Cardiac fibroblast (primary cell): ENCODE results near the gene PPP1R1C.

Experiments used
- DNase-seq, 2 donors: peaks; one replicate each; pipeline versions ENCODE4 v3.0.0 to v3.0.0-alpha.2; 2010; ENCODE audit warnings: low read depth in 2 of 2
- H3K4me3 ChIP-seq, 2 donors: replicated peaks in 1 of 2; 1 replicate in 1 of 2; 2 replicates in 1 of 2; pipeline ENCODE4 v1.5.1; 2011; ENCODE audit warnings: low read depth in 2 of 2, low read length in 2 of 2, mild to moderate bottlenecking in 2 of 2, moderate library complexity in 1 of 2
- CTCF ChIP-seq: IDR thresholded peaks from one replicate; pipeline ENCODE4 v1.5.1; 2011; ENCODE audit warnings: low read depth, mild to moderate bottlenecking, low read length, inconsistent platforms

The PPP1R1C gene

GRCh38 chr2:182098648-182099047 is 113.0 kb downstream of the PPP1R1C start:
- TF ChIP-seq CTCF = no peak
- no peak overlapping the region for H3K4me3 ChIP-seq
- no peak for DNase-seq

GRCh38 chr2:182101263-182101662 is 115.6 kb downstream of the PPP1R1C start:
- peak; percentile 15 for TF ChIP-seq CTCF
- peak in 1 of 2 donors; percentile 14 for DNase-seq

GRCh38 chr2:182103526-182103925 is 117.9 kb downstream of the PPP1R1C start:
- no peak for DNase-seq
- no peak for TF ChIP-seq CTCF
- H3K4me3 ChIP-seq = no peak overlapping the region

More at GRCh38 chr2:182101263-182101662, 115.6 kb downstream of the PPP1R1C start:
- H3K4me3 ChIP-seq = no peak overlapping the region

- no peak overlapping the region for H3K4me3 ChIP-seq
- no peak for DNase-seq
- TF ChIP-seq CTCF = no peak
These were observed 124.7 kb downstream of the PPP1R1C start for GRCh38 chr2:182110347-182110746.

- H3K4me3 ChIP-seq = no peak overlapping the region
- no peak for TF ChIP-seq CTCF
- no peak for DNase-seq
These were observed 127.7 kb downstream of the PPP1R1C start for GRCh38 chr2:182113334-182113733.

- H3K4me3 ChIP-seq = no peak overlapping the region
- no peak for DNase-seq
- TF ChIP-seq CTCF = no peak
These were observed 129.6 kb downstream of the PPP1R1C start for GRCh38 chr2:182115258-182115657.

GRCh38 chr2:182116774-182117173 is 131.1 kb downstream of the PPP1R1C start:
- DNase-seq = no peak
- H3K4me3 ChIP-seq = no peak overlapping the region
- no peak for TF ChIP-seq CTCF
